Osteoblast (primary cell): ENCODE results near the gene TMEM52. TPM values are rescaled to one million over a fixed set of nuclear protein-coding genes. Genes with fewer than 3 reads are reported as not detected.

Experiments
- DNase-seq: peaks from one replicate; pipeline ENCODE4 v3.0.0; 2011; ENCODE audit warnings: low spot score, mixed read lengths; ENCODE audit not compliant: insufficient read length; ENCODE audit errors: missing footprints
- H2AFZ ChIP-seq: 2 replicates; pipeline ENCODE4 v1.6.0; 2011; ENCODE audit warnings: mild to moderate bottlenecking, low read length
- H3K27ac ChIP-seq: 2 replicates; pipeline ENCODE4 v1.5.1; 2011; ENCODE audit warnings: mild to moderate bottlenecking, low read depth, low read length, moderate library complexity
- H3K27me3 ChIP-seq: 2 replicates; pipeline ENCODE4 v1.6.0; 2012; ENCODE audit warnings: mild to moderate bottlenecking, control low read depth, inconsistent platforms, low read length, moderate library complexity; ENCODE audit not compliant: insufficient read depth
- H3K36me3 ChIP-seq: 2 replicates; pipeline ENCODE4 v1.5.1; 2011; ENCODE audit warnings: mild to moderate bottlenecking, low read length, control low read depth, moderate library complexity; ENCODE audit not compliant: insufficient read depth
- H3K4me1 ChIP-seq: 2 replicates; pipeline ENCODE4 v1.5.1; 2011; ENCODE audit warnings: mild to moderate bottlenecking, low read length, control low read depth, moderate library complexity; ENCODE audit not compliant: insufficient read depth
- H3K4me2 ChIP-seq: 2 replicates; pipeline ENCODE4 v1.6.0; 2011; ENCODE audit warnings: mild to moderate bottlenecking, low read length; ENCODE audit not compliant: insufficient read depth
- H3K4me3 ChIP-seq: fragments of 200-600 bp; sonication (generic); 3 replicates; pipeline ENCODE4 v1.5.1; 2012; ENCODE audit warnings: mild to moderate bottlenecking, low read length, inconsistent platforms; ENCODE audit not compliant: insufficient read depth
- H3K79me2 ChIP-seq: 2 replicates; pipeline ENCODE4 v1.6.0; 2012; ENCODE audit warnings: mild to moderate bottlenecking, low read length, control low read depth, inconsistent platforms; ENCODE audit not compliant: insufficient read depth
- H3K9me3 ChIP-seq: 2 replicates; pipeline ENCODE4 v1.5.1; 2011; ENCODE audit warnings: low read depth, low read length, control low read depth
- H4K20me1 ChIP-seq: 2 replicates; pipeline ENCODE4 v1.6.0; 2012; ENCODE audit warnings: mild to moderate bottlenecking, low read length, control low read depth; ENCODE audit not compliant: insufficient read depth
- total RNA-seq: library from RNA; depleted of rRNA; stranded (reverse); fragments of >200 nt; gene quantifications from 2 replicates; pipeline ENCODE4 v1.2.3, GENCODE V29; 2012
- TF ChIP-seq, protein P1 (sequence below): IDR thresholded peaks from 2 replicates; pipeline ENCODE4 v1.5.1; 2011; ENCODE audit warnings: mild to moderate bottlenecking, low read depth, low read length, moderate library complexity; ENCODE audit errors: extremely low read depth

The TMEM52 gene
- total RNA-seq, 1 donor, result not detected

DNA sequence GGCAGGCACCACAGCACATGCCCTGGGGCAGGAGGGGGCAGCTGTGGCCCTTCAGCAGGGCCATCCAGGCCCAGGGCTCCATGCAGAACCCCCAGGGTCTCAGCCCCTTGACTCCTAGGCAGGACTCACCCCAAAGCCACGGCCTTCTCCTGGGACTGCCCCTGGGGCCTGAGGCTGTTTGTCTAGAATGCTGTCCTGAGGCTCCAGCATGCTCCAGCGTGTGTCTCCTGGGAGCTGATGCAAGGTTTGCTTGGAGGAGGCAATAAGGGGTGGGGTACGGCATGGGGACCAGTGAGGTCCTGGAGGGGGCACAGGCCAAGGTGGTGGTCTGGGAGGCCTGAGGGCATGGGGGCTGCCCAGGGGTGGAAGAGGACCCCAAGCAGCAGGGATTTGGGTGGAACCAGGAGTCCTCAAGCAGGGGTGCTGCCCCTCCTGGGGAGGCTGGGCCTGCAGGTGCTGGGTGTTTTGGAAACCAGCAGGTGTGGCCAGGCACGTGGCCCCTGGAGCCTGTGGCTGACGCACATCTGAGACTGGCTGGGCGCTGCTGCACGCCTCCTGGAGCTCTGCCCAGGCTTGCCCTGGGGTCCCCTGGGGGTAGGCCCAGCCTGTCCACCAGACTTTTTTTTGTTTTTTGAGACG, 11.9 kb downstream of the TMEM52 start:
- Histone ChIP-seq H3K4me2 (no peak overlapping the region), H3K4me3 (no peak overlapping the region), H3K79me2 (peaks cover 7% of the 10 kb centered on the region), H3K9me3 (no peaks in the 10 kb centered on the region), H2AFZ (no peak overlapping the region), H3K36me3 (no peaks in the 10 kb centered on the region), H3K27me3 (no peaks in the 10 kb centered on the region), H4K20me1 (peaks cover 3% of the 10 kb centered on the region), H3K27ac (no peak overlapping the region), H3K4me1 (peaks cover 12% of the 10 kb centered on the region)
- DNase-seq, result no peak
- TF ChIP-seq, protein P1, sequence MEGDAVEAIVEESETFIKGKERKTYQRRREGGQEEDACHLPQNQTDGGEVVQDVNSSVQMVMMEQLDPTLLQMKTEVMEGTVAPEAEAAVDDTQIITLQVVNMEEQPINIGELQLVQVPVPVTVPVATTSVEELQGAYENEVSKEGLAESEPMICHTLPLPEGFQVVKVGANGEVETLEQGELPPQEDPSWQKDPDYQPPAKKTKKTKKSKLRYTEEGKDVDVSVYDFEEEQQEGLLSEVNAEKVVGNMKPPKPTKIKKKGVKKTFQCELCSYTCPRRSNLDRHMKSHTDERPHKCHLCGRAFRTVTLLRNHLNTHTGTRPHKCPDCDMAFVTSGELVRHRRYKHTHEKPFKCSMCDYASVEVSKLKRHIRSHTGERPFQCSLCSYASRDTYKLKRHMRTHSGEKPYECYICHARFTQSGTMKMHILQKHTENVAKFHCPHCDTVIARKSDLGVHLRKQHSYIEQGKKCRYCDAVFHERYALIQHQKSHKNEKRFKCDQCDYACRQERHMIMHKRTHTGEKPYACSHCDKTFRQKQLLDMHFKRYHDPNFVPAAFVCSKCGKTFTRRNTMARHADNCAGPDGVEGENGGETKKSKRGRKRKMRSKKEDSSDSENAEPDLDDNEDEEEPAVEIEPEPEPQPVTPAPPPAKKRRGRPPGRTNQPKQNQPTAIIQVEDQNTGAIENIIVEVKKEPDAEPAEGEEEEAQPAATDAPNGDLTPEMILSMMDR, result no peak

DNA sequence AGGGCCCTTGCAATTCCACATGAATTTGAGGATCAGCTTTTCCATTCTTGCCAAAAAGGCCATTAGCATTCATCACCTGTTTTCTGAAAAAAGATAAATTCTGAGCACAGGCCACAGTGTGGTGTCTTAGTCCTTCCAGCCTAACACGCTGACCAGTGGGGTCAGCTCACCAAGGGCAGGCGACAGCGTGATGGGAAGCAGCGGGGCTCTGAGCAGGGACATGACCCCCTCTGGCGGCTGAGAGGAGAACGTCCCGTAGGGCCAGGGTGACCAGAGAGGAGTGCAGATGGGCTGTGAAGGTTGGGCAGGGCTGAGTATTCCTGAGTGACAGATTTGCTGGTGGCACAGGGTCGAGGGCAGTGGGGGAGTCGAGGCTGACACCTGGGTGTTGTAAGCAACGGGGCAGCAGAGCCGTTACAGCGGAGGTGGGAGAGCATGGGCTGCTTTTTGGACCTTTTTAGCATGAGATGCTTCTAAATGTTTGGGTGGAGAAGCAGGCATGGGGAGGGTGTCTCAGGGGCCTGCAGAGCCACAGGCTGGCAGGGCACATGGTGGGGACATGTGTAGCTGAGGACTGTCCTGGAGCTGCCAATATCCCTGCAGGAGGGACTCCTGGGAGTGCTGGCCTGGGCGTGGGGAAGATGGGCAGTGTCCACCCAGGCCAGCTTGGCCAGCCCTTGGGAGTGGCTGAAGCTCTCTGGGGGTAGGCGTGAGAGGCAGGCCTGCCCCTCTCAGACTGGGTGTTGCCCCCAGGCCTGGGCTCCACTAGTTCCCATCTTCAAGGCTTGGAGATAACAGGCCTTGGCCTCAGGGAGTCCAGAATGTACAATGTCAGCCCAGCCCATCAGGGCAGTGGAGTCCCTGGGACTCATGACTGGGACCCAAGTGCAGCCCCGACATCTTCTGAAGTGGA, 12.6 kb downstream of the TMEM52 start:
- Histone ChIP-seq H4K20me1 (peaks cover 3% of the 10 kb centered on the region), H3K4me2 (no peak overlapping the region), H3K4me1 (peaks cover 12% of the 10 kb centered on the region), H3K27me3 (no peaks in the 10 kb centered on the region), H3K79me2 (peaks cover 7% of the 10 kb centered on the region), H2AFZ (peak overlapping the region; percentile 62), H3K27ac (no peak overlapping the region), H3K4me3 (no peak overlapping the region), H3K36me3 (no peaks in the 10 kb centered on the region), H3K9me3 (no peaks in the 10 kb centered on the region)
- TF ChIP-seq, protein P1, result peak; percentile 93
- peak; percentile 99 for DNase-seq

DNA sequence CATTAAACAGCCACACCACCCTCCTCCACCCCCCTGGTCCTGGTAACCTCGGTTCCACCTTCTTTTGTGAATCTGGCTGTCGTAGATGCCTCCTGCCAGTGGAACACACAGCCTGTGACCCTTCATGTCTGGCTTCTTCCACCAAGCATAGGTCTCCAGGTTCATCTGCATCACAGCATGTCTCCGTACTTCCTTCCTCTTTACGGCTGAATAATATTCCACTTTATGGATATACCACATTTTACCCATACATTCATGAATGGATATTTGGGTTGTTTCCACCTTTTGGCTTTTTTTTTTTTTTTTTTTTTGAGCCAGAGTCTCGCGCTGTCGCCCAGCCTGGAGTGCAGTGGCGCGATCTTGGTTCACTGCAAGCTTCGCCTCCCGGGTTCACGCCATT, 15.9 kb downstream of the TMEM52 start:
- peak; percentile 72 for DNase-seq
- no peaks in the 10 kb centered on the region for H3K9me3 ChIP-seq
- H3K79me2 ChIP-seq, result peaks cover 2% of the 10 kb centered on the region
- no peak overlapping the region for H2AFZ ChIP-seq
- no peak overlapping the region for H3K27ac ChIP-seq
- TF ChIP-seq, protein P1, result no peak
- no peak overlapping the region for H3K4me3 ChIP-seq
- no peaks in the 10 kb centered on the region for H3K36me3 ChIP-seq
- H3K4me2 ChIP-seq, result no peak overlapping the region
- H3K27me3 ChIP-seq, result no peaks in the 10 kb centered on the region
- peaks cover 5% of the 10 kb centered on the region for H3K4me1 ChIP-seq
- peaks cover 3% of the 10 kb centered on the region for H4K20me1 ChIP-seq
